ENCODE measurements around the gene LIN7B.
"Not testable (repeated sequence)": the region's sequence is repeated elsewhere in the genome, so short reads cannot be mapped to it uniquely, and the experiment has no call there.

The LIN7B gene

DNA sequence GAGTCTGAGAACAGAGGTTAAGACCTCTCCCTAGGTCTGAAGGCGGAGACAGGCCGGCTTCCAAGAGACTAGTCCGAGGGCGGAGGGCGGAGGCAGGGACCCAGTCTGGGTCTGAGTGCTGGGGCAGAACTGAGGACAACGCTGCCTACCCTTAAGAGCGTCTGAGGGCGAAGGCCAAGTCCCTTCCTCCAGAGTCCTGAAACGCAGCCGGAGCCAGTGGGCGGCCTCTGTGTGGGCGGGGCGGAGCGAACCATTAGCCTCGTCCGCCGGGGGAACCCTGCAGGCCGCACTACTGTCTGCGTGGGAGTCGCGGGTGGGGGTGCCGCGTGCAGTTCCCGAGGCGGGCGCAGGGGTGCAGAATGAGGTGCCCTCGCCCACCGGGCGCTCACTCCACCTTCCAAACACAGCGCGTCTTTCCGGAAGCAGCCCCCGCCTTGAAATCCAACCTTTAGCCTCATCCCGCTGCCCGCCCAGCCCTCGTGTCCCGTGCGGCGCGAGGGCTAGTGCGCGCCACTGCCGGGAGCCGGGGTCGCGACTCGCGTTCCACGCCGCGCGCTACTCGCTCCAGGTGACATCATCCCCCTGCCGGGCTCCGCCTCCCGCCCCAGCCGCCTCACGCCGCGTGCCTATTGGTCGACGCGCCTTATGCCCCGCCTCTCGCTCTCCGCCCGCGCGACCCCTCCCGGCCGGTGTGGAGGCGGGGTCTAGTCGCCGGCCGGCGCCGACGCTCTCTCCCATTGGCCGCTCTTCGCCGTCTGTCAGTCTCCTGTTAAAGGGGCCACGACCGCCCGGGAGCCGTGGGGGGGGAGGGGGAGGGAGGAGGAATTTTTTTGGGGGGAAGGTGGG is 4.6 kb downstream of the LIN7B start, which contains the start of gene C19orf73:
C19orf73 (minus strand) TSS at position 579 of the 846 bp plus-strand sequence; CDS start at position 458, 121 bp downstream.
- peak; percentile 90 to 95 for DNase-seq (ENCODE audit: low read depth in 1 of 2, low spot score in 1 of 2)

DNA sequence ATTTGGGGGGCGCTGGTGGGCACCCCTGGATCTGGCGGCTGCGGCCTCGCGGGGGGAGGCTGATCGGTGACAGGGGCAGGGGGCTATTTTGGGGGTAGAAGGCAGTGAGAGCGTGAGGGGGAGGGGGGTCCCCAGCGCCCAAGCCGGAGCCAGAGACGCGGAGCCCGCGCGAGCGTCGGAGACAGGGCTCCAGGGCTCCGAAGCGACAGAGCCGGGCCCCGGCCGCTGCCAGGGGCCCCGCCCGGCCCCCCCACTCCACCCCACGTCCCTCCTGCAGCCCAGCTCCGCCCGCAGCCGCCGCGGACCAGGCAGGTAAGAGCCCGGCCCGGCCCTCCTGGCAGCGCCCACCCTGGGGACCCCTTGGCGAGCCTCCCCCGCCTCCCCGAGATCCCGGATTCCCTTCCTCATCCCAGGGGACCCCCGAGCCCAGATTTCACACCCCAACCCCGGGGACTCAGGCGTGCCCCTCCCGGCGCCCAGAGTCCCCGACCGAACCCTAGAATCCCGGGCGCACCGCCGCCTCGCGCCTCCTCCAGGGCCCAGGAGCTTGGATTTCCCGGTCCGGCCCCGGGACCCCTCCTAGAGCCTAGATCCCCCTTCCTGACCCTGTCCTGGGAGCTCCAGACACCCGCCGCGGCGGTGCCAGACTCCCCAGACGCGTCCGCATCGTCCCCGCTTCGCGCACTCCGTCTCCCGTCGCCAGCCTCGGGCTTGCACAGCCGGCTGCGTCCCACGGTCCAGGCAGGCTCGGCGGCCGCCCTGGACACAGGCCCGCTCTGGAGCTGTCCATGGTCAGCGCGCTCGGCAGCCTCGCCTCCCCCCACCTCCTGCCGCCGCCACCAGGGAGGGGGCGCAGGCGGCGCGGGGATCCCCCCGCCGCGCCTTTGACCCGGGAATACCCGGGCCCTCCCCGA is 5.5 kb downstream of the LIN7B start, which contains the start of gene PPFIA3:
PPFIA3 (plus strand) TSS at position 134 of the 914 bp plus-strand sequence. CDS start 8,330 bp downstream, outside the sequence.
- DNase-seq (ENCODE audit: low read depth in 1 of 2, low spot score in 1 of 2), result no peak

DNA sequence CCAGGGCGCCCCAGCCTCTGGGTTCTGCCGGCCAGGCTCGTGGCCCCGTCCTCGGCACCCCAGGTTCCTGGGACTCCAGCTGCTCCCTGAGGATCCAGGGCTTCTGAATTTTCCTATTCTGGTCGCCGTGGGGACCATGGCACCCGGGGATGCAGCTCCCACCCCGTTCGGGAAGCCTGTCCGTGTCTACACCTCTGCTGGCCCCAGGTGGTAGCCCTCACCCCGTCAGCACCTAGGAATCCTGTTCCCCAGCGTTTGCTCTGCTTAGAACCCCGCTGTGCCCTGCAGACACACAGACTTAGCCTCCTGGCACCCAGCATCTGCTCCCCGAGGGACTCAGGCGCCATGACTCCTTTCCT is 6.1 kb downstream of the LIN7B start:
- no peak for DNase-seq (ENCODE audit: low read depth in 1 of 2, low spot score in 1 of 2)

GRCh38 chr19:49120868-49121267 is 6.7 kb downstream of the LIN7B start:
- DNase-seq (ENCODE audit: low read depth in 1 of 2, low spot score in 1 of 2), result no peak

GRCh38 chr19:49121841-49122240 is 7.7 kb downstream of the LIN7B start:
- not testable (repeated sequence) for DNase-seq (ENCODE audit: low read depth in 1 of 2, low spot score in 1 of 2)

DNA sequence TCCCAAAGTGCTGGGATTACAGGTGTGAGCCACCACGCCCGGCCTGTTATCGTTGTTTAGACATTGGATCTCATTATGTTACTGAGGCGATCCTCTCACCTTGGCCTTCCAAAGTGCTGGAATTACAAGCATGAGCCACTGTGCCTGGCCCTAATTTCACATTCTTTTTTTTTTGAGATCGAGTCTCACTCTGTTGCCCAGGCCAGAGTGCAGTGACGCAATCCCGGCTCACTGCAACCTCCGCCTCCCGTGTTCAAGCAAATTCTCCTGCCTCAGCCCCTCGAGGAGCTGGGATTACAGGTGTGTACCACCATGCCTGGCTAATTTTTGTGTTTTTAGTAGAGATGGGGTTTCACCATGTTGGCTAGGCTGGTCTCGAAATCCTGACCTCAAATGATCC is 9.1 kb downstream of the LIN7B start:
- not testable (repeated sequence) for DNase-seq (ENCODE audit: low read depth in 1 of 2, low spot score in 1 of 2)

- no peak for DNase-seq (ENCODE audit: low read depth in 1 of 2, low spot score in 1 of 2)
These were observed 11.0 kb downstream of the LIN7B start for GRCh38 chr19:49125025-49125731.

DNA sequence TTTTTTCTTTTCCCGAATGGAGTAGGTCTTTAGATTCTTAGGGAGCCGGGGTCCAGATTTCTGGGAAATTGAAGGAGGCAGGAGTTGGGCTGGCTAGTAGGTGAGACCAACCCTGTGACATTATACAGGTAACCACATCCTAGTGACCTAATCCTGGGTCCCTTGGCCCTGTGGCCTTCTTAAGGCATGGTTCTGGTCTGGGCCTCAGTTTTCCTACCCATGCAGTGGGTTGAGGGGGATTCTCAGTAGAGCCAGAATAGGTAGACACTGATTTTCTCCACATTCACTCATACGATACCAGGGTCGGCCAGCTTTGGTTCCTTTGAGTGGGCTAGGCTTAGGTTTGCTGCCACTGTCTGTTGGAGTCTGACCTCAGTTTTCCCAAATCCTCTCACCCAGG is 12.4 kb downstream of the LIN7B start:
- no peak for DNase-seq (ENCODE audit: low read depth in 1 of 2, low spot score in 1 of 2)

DNA sequence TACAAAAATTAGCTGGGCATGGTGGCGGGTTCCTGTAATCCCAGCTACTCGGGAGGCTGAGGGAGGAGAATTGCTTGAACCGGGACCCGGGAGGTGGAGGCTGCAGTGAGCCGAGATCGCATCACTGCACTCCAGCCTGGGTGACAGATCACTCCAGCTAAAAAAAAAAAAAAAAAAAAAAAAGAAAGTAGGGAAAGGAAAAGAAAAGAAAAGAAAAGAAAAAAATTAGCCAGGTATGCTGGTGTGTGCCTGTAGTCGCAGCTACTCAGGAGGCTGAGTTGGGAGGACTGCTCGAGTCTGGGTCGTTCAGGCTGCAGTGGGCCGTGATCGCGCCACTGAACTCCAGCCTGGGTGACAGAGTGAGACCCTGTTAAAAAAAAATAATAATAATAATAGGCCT is 13.1 kb downstream of the LIN7B start:
- not testable (repeated sequence) for DNase-seq (ENCODE audit: low read depth in 1 of 2, low spot score in 1 of 2)

DNA sequence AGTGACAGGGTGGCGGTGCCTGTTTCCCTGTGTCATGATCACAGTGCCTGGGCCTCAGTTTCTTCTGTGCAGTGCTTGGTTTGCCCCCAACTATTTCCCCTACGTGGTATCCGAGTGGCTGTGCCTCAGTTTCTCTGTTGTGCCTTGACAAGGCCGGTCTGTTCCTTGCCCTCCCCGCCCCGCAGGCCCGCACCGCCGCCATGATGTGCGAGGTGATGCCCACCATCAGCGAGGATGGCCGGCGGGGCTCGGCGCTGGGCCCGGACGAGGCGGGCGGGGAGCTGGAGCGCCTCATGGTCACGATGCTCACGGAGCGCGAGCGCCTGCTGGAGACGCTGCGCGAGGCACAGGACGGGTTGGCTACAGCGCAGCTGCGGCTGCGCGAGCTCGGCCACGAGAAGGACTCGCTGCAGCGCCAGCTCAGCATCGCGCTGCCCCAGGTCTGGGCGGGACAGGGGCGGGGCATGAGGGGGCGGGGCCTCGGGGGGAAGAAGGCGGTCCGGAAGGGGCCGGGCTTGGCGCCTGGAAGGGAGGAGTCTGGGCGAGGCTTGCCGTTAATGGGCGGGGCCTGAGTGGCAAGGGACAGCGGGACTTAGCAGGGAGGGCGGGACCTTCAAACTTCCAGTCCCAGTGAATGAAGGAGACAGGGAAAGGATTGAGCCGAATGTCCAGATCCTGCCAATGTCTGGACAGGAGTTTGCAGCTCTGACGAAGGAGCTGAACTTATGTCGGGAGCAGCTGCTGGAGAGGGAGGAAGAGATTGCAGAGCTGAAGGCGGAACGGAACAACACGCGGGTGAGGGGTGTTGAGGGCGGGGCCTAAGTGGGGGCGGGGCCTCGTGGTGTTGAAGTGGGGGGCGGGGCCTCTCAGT is 13.7 kb downstream of the LIN7B start:
- peak; percentile 82 to 88 for DNase-seq (ENCODE audit: low read depth in 1 of 2, low spot score in 1 of 2)

DNA sequence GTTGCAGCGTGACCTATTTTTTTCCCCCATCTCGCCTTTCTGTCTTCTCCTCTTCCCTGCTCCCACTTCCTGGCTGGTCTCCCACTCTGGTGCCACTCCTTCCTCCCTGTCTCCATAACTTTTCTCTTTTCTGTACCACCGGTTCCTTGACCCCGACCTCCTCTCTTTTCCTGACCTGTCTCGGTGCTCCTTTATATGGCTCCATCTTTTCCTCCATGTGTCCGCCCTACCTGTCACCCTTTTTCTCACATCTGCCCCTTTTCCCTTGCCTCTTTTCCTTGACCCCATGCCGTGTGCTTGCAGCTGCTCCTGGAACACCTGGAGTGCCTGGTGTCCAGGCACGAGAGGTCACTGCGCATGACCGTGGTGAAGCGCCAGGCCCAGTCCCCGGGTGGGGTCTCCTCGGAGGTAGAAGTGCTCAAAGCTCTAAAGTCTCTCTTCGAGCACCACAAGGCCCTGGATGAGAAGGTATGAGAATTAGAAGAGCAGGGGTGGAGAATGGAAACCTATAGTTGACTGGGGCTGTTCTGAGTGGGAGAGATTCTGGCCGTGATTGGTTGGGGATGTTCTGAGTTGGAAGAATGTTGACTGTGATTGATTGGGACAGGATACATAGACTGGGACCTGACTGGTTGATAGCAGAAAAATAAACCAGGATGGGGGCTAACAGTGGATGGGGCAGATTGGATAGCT is 14.5 kb downstream of the LIN7B start:
- DNase-seq (ENCODE audit: low read depth in 1 of 2, low spot score in 1 of 2), result no peak

- DNase-seq (ENCODE audit: low read depth in 1 of 2, low spot score in 1 of 2), result no peak
These were observed 15.0 kb downstream of the LIN7B start for GRCh38 chr19:49129238-49129583.

GRCh38 chr19:49130325-49130724 is 16.2 kb downstream of the LIN7B start:
- DNase-seq (ENCODE audit: low read depth in 1 of 2, low spot score in 1 of 2), result no peak

DNA sequence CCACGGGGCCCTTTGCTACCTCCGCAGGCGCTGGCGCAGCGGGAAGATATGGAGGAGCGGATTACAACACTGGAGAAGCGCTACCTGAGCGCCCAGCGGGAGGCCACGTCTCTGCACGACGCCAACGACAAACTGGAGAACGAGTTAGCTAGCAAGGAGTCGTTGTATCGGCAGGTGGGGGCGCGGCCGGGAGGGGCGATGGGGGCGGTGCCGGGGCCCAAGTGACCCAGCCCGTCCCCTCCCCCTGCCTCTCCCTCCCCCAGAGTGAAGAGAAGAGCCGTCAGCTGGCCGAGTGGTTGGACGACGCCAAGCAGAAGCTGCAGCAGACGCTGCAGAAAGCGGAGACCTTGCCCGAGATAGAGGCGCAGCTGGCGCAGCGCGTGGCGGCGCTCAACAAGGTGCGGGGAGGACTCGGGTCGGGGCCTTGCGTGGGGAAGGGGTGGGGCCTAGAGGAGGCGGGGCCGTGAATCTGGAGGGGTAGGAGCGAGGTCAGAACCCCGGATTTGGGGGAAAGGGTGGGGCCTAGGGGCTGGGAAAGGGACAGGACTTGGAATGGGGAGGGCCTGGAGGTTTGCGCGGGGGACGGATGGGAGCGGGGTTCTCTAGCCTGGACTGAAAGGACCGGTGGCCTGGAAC is 18.9 kb downstream of the LIN7B start:
- DNase-seq (ENCODE audit: low read depth in 1 of 2, low spot score in 1 of 2), result no peak

- peak in 1 of 2 donors; percentile 27 for DNase-seq (ENCODE audit: low read depth in 1 of 2, low spot score in 1 of 2)
These were observed 19.7 kb downstream of the LIN7B start for GRCh38 chr19:49133621-49134454.

DNA sequence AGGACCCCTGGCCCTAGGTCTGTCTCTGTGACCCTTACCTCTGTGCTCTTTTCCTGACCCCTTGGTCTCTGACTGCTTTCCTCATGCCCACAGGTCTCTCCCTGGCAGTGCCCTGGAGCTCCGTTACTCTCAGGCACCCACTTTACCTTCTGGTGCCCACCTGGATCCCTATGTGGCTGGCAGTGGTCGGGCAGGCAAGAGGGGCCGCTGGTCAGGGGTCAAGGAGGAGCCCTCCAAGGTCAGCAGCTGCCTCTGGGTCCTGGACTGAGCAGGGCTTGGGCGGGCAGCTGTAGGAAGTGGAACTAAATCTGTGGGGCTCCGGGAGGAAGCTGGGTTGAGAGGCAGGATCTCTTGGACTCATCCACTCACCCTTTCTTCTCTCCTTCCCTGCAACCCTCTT is 21.5 kb downstream of the LIN7B start:
- DNase-seq (ENCODE audit: low read depth in 1 of 2, low spot score in 1 of 2), result no peak

DNA sequence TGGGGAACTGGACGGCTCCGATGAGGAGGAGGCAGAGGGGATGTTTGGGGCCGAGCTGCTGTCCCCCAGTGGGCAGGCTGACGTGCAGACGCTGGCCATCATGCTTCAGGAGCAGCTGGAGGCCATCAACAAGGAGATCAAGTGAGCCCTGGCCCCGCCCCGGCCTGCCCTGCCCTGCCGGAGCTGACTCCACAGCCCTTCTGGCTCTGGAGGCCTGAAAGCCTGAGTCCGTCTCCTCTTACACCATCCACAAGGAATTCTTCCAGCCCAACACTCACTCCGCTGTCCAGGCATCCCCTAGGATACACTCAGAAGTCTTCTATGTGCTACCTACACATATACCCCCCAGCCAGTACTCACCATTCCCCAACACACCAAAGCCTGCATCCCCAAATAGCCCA is 22.6 kb downstream of the LIN7B start:
- DNase-seq (ENCODE audit: low read depth in 1 of 2, low spot score in 1 of 2), result no peak

DNA sequence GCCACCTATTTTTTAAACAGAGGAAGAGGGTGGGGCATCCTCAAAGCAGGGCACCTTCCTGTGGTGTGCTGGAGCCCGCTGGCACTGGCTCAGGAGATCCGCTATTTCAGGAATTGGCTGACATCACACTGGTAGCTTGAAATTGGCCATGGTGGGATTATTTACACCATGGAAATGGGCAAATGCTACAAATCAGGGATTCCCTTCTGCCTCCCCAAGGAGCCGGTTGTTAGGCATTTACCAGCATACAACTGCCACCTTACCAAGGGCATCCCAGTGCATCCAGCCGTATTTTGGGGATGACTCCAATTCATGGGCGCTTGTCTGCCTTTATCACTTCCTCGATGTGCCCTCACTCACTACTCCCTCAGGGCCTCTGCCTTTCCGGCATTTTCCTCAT is 26.8 kb downstream of the LIN7B start:
- no peak for DNase-seq (ENCODE audit: low read depth in 1 of 2, low spot score in 1 of 2)
